NB4 (cell line): ENCODE data around the gene RAPGEF6.

Experiments used
- MYC ChIP-seq: IDR thresholded peaks from 2 replicates; pipeline ENCODE4 v1.6.1; 2011; ENCODE audit warnings: low read depth, low read length
- TF ChIP-seq, protein P1 (sequence below): IDR thresholded peaks from one replicate; pipeline ENCODE4 v1.5.1; 2012; ENCODE audit warnings: low read depth, low read length

GRCh38 chr5:131375351-131375750, 259.7 kb downstream of the RAPGEF6 start:
- no peak for TF ChIP-seq MYC
- TF ChIP-seq, protein P1, sequence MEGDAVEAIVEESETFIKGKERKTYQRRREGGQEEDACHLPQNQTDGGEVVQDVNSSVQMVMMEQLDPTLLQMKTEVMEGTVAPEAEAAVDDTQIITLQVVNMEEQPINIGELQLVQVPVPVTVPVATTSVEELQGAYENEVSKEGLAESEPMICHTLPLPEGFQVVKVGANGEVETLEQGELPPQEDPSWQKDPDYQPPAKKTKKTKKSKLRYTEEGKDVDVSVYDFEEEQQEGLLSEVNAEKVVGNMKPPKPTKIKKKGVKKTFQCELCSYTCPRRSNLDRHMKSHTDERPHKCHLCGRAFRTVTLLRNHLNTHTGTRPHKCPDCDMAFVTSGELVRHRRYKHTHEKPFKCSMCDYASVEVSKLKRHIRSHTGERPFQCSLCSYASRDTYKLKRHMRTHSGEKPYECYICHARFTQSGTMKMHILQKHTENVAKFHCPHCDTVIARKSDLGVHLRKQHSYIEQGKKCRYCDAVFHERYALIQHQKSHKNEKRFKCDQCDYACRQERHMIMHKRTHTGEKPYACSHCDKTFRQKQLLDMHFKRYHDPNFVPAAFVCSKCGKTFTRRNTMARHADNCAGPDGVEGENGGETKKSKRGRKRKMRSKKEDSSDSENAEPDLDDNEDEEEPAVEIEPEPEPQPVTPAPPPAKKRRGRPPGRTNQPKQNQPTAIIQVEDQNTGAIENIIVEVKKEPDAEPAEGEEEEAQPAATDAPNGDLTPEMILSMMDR: no peak
